Measurements from ENCODE around the gene N4BP2L2.

The N4BP2L2 gene

DNA sequence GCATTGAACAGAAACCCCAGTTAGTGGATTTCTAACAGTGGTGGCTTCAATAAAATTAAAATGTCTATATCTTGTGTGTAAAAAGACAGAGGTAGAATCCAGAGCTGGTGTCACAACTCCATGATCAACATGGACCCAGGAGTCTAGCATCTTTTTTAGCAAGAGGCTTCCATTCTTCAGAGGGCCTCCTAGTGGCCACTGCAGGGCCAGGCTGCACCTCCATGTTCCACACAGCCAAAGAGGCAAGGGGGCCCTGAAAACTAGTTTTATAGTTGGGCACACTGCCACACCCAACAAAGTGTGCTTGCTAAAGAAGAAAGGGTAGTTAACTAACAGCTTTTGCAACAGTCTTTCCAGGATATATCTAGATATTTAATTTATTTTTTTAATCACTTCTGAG lies 123.6 kb downstream of the N4BP2L2 start:
- DNase-seq (ENCODE audit: low read depth), result no peak
- TF ChIP-seq, protein P1, sequence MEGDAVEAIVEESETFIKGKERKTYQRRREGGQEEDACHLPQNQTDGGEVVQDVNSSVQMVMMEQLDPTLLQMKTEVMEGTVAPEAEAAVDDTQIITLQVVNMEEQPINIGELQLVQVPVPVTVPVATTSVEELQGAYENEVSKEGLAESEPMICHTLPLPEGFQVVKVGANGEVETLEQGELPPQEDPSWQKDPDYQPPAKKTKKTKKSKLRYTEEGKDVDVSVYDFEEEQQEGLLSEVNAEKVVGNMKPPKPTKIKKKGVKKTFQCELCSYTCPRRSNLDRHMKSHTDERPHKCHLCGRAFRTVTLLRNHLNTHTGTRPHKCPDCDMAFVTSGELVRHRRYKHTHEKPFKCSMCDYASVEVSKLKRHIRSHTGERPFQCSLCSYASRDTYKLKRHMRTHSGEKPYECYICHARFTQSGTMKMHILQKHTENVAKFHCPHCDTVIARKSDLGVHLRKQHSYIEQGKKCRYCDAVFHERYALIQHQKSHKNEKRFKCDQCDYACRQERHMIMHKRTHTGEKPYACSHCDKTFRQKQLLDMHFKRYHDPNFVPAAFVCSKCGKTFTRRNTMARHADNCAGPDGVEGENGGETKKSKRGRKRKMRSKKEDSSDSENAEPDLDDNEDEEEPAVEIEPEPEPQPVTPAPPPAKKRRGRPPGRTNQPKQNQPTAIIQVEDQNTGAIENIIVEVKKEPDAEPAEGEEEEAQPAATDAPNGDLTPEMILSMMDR (conservative IDR thresholded peaks at IDR 0.05; ENCODE audit: low read depth, low read length), result peak; percentile 69
- H3K4me3 ChIP-seq (ENCODE audit: low read length), result no peak overlapping the region

DNA sequence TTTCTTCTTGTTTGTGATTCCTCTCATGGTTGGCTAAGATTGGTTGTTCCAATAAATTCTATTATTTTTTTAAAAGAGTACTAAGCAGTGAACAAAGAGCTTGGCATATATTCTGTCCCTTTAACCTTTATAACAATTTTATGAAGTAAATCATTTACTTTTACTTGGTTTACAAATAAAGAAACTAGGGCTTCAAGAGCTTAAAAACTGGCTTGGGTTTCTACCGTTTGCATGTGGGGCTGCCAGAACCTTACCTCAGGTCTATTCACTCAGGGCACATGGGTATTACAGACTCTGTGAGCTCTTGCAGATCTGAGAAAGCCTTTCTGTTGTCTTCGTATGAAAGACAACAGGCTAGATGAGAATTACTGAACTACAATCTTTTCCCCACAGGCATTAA lies 124.0 kb downstream of the N4BP2L2 start:
- no peak overlapping the region for H3K4me3 ChIP-seq (ENCODE audit: low read length)
- TF ChIP-seq, protein P1 (conservative IDR thresholded peaks at IDR 0.05; ENCODE audit: low read depth, low read length), result no peak
- no peak for DNase-seq (ENCODE audit: low read depth)

DNA sequence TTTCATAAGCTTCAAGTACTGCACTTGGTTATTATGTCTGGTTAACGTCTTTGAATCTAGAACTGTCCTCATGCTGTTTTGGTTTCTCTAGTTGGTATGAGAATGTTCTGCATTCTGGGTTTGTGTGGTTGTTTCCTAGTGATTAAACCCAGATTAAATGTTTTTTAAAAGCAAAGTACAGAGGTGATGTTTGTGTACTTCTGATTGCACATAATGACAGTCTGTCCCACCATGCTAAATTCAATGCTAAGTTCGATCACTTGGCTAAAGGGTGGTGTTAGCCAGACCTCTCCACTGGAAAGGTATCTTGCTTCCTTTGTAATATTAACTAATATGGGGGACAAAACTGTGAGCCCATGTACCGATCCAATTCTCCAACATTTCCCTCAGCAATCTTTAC lies 125.3 kb downstream of the N4BP2L2 start:
- H3K4me3 ChIP-seq (ENCODE audit: low read length), result no peak overlapping the region
- no peak for DNase-seq (ENCODE audit: low read depth)
- TF ChIP-seq, protein P1 (conservative IDR thresholded peaks at IDR 0.05; ENCODE audit: low read depth, low read length), result no peak

DNA sequence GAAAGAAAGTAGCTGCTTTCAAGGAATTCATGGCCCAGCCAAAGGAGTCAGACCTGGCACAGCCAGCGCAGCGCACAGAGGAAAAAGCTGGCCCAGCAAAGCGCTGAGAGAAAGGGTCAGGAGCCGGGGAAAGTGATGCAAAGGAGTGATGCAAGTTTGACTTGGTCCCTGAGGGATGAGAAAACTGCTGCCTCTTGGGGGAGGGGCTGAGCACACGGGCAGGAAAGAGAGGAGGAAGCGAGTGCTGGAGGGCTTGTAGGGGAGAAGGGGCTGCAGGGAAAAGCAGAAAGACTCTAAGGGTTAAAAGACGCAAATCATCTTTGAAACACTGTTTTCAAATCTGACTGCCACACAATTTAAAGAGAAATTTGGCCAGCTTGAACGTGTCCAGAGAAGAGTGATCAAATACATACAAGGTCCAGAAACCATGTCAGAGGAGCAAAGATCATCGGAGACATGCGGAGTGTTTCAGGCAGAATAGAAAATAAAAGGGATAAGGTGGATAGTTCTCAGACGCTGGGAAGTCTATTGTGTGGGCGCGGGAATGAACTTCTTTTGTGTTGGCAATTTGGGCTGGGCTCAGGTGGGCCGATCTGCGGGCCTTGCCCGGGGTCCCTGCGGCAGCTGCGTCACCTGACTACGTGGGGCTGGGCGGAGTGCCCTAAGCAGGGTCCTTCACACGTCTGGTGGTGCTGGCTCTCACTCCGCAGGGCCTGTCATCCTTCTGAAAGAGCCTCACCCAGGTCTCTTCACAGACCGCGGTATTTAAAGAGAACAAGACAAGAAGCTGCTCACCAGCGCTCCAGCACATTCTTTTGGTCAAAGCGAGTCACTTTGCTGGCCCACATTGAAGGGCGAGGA lies 128.8 kb downstream of the N4BP2L2 start:
- DNase-seq (ENCODE audit: low read depth), result no peak
- H3K4me3 ChIP-seq (ENCODE audit: low read length), result no peak overlapping the region
- TF ChIP-seq, protein P1 (conservative IDR thresholded peaks at IDR 0.05; ENCODE audit: low read depth, low read length), result no peak

DNA sequence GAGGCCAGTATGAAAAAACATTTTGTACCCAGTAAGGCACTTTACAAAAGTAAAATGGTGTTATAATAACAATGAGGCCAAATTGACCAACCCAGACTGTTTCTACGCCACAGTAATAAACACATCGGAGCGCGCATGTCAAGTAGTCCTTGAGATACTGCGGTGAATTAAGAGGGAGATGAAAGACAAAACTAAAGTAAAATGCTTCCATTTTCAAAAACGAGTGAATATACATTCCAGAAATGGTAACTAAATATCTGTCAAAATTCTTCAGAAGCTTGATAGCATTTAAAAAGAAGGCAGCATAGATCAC lies 129.6 kb downstream of the N4BP2L2 start:
- TF ChIP-seq, protein P1 (conservative IDR thresholded peaks at IDR 0.05; ENCODE audit: low read depth, low read length), result no peak
- H3K4me3 ChIP-seq (ENCODE audit: low read length), result no peak overlapping the region
- no peak for DNase-seq (ENCODE audit: low read depth)

DNA sequence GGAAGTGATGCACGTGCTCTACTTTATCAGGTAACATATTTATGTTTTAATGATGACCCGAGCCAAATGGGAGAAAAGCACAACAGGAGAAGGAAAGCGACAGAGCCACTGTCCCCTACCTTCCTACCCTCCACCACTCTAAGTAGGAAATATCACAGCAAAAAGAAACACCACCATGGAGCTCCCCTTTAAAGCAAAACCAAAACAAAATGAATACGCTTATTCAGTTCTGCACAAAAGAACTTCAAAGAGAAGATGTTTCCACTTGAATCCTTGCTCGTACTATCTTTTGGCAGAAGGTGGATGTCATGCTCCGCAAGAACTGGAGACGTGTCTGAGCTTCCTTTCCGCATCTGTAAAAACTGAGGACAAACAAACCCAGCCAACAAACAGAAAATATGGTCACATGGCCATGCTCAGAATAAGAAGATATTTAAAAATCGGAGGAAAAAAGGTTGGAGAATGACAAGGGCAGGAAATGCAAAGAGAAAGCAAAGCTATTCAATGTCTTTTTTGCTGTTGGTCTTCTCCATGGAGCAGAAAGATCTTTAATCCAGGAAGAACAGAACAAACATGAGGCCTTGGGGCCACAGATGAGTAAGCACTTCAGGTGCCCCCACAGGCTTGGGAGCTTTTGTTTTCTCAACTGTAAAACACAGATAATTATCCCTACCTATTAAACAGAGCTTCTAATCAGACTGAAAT lies 130.1 kb downstream of the N4BP2L2 start:
- TF ChIP-seq, protein P1 (conservative IDR thresholded peaks at IDR 0.05; ENCODE audit: low read depth, low read length), result no peak
- H3K4me3 ChIP-seq (ENCODE audit: low read length), result no peak overlapping the region
- DNase-seq (ENCODE audit: low read depth), result no peak

DNA sequence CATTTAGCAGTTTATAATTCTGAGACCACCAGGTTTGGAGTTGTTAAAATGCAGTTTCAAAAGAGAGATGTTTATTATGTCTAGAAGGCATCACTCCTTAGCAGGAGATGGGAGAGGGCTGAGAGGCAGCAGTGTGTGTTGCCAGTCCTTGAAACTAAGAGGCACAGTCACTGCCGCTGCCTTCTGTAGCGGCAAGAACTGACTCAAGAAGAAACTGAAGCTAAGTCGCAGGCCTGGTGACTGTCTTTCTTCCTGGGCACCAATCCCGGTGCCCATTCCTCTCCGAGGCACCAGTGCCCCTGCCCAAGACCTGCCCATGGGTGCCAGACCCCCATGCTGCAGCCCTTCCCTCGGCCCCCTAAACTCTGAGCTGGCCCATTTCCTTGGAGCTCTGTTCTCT lies 130.7 kb downstream of the N4BP2L2 start:
- no peak for DNase-seq (ENCODE audit: low read depth)

More for the DNA sequence above, 130.7 kb downstream of the N4BP2L2 start:
- no peak overlapping the region for H3K4me3 ChIP-seq (ENCODE audit: low read length)
- TF ChIP-seq, protein P1 (conservative IDR thresholded peaks at IDR 0.05; ENCODE audit: low read depth, low read length), result no peak
